Psoas muscle (tissue), 8 donors: ENCODE results near the gene CBX6. TPM values are rescaled to one million over a fixed set of nuclear protein-coding genes. Genes with fewer than 3 reads are reported as not detected.
A peak's percentile ranks its signal among the peaks of the same experiment; 100 is the strongest.

Source experiments
- ATAC-seq, 4 donors: fragments of 200-7000 bp; cut with Tn5 transposase; one replicate each; pipeline ENCODE4 v1.9.1; 2020; ENCODE audit warnings: moderate library complexity in 3 of 4, mild to moderate bottlenecking in 2 of 4
- DNase-seq, 2 donors: peaks; one replicate each; pipeline ENCODE4 v3.0.0-alpha.2; 2020
- H3K27ac ChIP-seq: fragments of 200-600 bp; one replicate; pipeline ENCODE4 v1.8.0; 2022
- H3K27me3 ChIP-seq, 3 donors: fragments of 200-600 bp in 1 of 3; one replicate each; pipeline versions ENCODE4 v1.6.1 to v1.8.0; 2013 to 2022; ENCODE audit warnings: low read length in 2 of 3, mild to moderate bottlenecking in 2 of 3, moderate library complexity in 1 of 3; ENCODE audit not compliant: insufficient read depth in 3 of 3
- H3K36me3 ChIP-seq, 2 donors: fragments of 200-600 bp in 1 of 2; one replicate each; pipeline versions ENCODE4 v1.6.1 to v1.8.0; 2013 to 2022; ENCODE audit warnings: low read depth in 1 of 2, mild to moderate bottlenecking in 1 of 2, moderate library complexity in 1 of 2; ENCODE audit not compliant: insufficient read depth in 1 of 2
- H3K4me1 ChIP-seq: fragments of 200-600 bp; one replicate; pipeline ENCODE4 v1.8.0; 2022
- H3K4me3 ChIP-seq: fragments of 200-600 bp; one replicate; pipeline ENCODE4 v1.8.0; 2022; ENCODE audit warnings: mild to moderate bottlenecking
- H3K9me3 ChIP-seq: fragments of 200-600 bp; one replicate; pipeline ENCODE4 v1.8.0; 2022
- WGBS, 3 donors: extraction: QIAGEN DNeasy Blood & Tissue Kit; methylation state at CpG; one replicate each; pipeline versions ENCODE4 v1.1.6 to v1.1.7; 2013; 5-methylcytosine and 5-hydroxymethylcytosine counted together
- intact Hi-C, 2 donors: fragments of 100-400 bp; cut with DNase I; formaldehyde crosslinking; loops; one replicate each; pipeline versions ENCODE4 v1.11.0 to v1.14.2; 2022
- polyA plus RNA-seq, 3 donors: library from polyadenylated mRNA; stranded (reverse); fragments of 200-250 nt; gene quantifications; one replicate each; pipeline ENCODE4 v1.2.3, GENCODE V29; 2013
- total RNA-seq, 4 donors: library from RNA; stranded (reverse); fragmentation: NEBNext Ultra II Directional in 2 of 4; extraction: Animal tissue kit (Norgen Biotek cat#: 25700) in 2 of 4; gene quantifications; one replicate each; pipeline versions ENCODE4 v1.2.1 to v1.2.4, GENCODE V29; 2021 to 2023
- TF ChIP-seq, protein P1 (sequence below): fragments of 200-600 bp; IDR thresholded peaks from one replicate; pipeline ENCODE4 v1.8.0; 2022; ENCODE audit warnings: antibody characterized with exemption
- donor health status: healthy with polysubstance abuse.
- donor health status: DM: no; HTN: no; CAD: no; lungs with moderate emphysema.
- donor health status: Bipolar disorder and iron deficiency.
- donor health status: healthy.
- donor health status: DM: yes; HTN: yes; CAD: no.
- donor health status: DM: no; HTN: no; CAD: no.
- donor health status: DM: no; HTN: no; CAD: no.
- donor health status: DM: yes; HTN: yes; CAD: no.

The CBX6 gene
- total and polyA plus RNA-seq, 7 donors, result 5.2 to 21.0 (median 17.1) TPM

DNA sequence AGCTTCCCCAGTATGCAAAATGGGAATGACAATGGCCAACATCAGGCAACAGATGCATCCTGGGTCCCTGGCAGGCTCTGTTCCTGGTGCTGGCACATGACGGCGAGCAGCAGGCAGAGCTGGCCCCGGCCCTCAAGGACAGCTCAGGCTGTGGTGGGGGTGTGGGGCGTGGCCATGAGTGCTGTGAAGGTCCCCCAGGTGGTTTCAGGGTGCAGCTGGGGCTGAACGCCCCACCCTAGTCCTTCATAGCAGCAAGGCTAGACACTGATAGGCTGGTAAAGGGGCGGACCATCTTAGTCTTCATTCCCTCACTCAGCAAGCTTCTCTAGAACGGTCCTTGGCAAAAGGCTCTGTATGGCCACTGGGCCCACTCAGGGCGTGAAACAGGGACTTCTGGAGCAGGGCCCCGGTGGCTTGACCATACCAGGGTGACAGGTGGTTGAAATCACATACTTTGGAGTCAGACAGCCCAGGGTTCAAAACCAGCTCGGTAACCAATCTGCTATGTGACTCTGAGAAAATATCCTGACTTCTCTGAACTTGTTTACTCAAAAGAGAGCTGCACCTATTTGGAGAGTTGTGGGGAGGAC is 43.3 kb downstream of the CBX6 start:
- Histone ChIP-seq H3K9me3 (no peaks in the 10 kb centered on the region), H3K27me3 (peaks cover 0 to 22% (median 2%) of the 10 kb centered on the region in 3 donors), H3K27ac (no peak overlapping the region), H3K4me1 (no peaks in the 10 kb centered on the region), H3K4me3 (no peak overlapping the region), H3K36me3 (no peaks in the 10 kb centered on the region)
- intact Hi-C loops, result no loop called here
- 50 to 56% (median 52%) methylated on average over 10 of the region's 10 CpGs for WGBS, 3 donors
- DNase-seq, result peak in 1 of 2 donors; percentile 32
- TF ChIP-seq, protein P1, sequence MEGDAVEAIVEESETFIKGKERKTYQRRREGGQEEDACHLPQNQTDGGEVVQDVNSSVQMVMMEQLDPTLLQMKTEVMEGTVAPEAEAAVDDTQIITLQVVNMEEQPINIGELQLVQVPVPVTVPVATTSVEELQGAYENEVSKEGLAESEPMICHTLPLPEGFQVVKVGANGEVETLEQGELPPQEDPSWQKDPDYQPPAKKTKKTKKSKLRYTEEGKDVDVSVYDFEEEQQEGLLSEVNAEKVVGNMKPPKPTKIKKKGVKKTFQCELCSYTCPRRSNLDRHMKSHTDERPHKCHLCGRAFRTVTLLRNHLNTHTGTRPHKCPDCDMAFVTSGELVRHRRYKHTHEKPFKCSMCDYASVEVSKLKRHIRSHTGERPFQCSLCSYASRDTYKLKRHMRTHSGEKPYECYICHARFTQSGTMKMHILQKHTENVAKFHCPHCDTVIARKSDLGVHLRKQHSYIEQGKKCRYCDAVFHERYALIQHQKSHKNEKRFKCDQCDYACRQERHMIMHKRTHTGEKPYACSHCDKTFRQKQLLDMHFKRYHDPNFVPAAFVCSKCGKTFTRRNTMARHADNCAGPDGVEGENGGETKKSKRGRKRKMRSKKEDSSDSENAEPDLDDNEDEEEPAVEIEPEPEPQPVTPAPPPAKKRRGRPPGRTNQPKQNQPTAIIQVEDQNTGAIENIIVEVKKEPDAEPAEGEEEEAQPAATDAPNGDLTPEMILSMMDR, result no peak
- ATAC-seq, result no peak

DNA sequence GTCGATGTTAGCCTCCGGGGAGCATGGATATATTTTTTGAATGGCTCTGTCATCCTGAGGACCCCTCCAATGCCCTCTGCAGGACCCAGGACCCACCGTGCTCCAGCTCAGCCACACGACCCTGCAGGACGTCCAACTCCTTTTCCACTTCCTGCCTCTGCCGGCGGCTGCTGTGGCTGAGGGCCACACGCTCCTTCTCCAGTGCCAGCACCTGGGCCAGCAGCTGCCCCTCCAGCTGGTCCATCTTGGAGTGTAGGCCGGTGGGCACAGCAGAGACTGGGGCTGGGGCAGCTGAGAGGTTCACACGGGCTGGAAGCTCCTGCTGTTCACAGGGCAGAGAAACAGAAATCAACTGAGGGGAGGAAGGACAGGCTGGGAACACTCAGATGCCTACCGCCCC is 43.8 kb downstream of the CBX6 start:
- 26 to 39% (median 29%) methylated on average over 11 of the region's 11 CpGs for WGBS, 3 donors
- ATAC-seq, result no peak
- Histone ChIP-seq H3K36me3 (no peaks in the 10 kb centered on the region), H3K4me3 (no peak overlapping the region), H3K27me3 (peaks cover 0 to 21% (median 2%) of the 10 kb centered on the region in 3 donors), H3K9me3 (no peaks in the 10 kb centered on the region), H3K27ac (no peak overlapping the region), H3K4me1 (no peaks in the 10 kb centered on the region)
- TF ChIP-seq, protein P1, result no peak
- peak in 1 of 2 donors; percentile 19 for DNase-seq
- intact Hi-C loops, result no loop called here

DNA sequence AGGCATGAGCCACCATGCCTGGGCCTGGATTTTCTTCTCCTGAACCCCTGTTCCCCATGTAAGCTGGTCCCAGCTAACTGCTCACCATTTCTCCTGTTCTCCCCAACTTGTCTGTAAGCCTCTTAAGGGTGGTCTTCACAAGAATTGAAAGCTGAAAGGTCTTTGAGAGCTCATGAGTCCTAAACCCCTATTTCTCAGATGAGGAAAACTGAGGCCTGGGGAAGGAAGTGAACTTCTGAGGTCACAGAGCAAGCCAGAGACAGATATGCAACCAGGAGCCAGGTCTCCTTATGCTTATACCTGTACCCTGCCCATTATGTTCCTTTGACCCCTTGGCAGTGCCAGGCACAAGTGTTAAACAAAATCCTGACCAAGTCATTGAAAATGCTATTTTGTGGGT is 44.5 kb downstream of the CBX6 start:
- no peak for ATAC-seq

DNA sequence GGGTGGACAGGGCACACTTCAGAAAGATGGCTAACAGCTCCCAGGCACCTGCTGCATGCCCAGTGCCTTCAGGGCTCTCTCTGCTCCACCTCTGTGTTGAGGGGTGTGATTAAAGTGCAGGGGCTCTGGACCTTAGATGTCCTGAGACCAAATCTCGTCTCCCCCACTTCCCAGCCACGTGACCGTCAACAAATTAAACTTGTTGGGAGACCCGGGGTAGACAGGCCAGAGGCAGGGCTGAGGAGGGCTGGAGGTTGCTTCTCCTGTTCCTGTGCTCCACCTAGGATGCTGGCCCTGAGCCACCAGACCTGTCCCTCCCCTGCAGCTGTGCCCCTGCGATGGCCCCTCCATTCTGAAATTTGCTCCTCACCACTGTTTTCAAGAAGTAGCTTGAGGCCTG is 45.2 kb downstream of the CBX6 start:
- intact Hi-C loops, result no loop called here
- TF ChIP-seq, protein P1, result no peak
- DNase-seq (peak in 1 of 2 donors; percentile 27), ATAC-seq (no peak)
- no peak overlapping the region for H3K4me3 ChIP-seq
- peaks cover 0 to 14% (median 2%) of the 10 kb centered on the region in 3 donors for H3K27me3 ChIP-seq
- no peaks in the 10 kb centered on the region for H3K4me1 ChIP-seq
- H3K27ac ChIP-seq, result no peak overlapping the region
- no peaks in the 10 kb centered on the region for H3K36me3 ChIP-seq
- no peaks in the 10 kb centered on the region for H3K9me3 ChIP-seq
- WGBS, 3 donors, result 66 to 70% (median 67%) methylated on average over 5 of the region's 5 CpGs

More for the DNA sequence above, 44.5 kb downstream of the CBX6 start:
- no peaks in the 10 kb centered on the region for H3K36me3 ChIP-seq
- intact Hi-C loops, result no loop called here
- TF ChIP-seq, protein P1, result no peak
- H3K9me3 ChIP-seq, result no peaks in the 10 kb centered on the region
- no peak overlapping the region for H3K27ac ChIP-seq
- no peaks in the 10 kb centered on the region for H3K4me1 ChIP-seq
- H3K4me3 ChIP-seq, result no peak overlapping the region
- H3K27me3 ChIP-seq, result peaks cover 0 to 14% (median 2%) of the 10 kb centered on the region in 3 donors
- DNase-seq, result peak in 1 of 2 donors; percentile 10

DNA sequence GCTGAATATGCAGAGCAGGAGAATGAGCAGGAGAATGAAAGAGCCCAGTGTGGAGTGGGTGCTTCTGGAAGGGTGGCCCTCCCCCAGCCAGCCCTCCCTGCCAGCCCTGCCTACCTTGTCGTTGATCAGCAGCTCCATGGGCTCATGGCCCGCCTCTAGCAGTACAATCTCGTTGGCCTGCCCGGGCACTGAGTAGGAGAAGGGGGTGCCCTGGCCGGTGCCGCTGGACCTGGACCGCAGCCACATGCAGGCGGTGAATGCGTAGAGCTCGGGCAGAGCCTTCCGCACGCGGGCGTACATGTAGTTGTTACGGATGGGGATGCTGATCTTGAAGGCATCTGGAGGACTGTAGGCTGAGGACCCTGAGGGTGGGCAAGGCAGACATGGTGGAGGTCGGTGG is 45.6 kb downstream of the CBX6 start:
- Histone ChIP-seq H3K36me3 (no peaks in the 10 kb centered on the region), H3K27me3 (peaks cover 0 to 14% (median 2%) of the 10 kb centered on the region in 3 donors), H3K9me3 (no peaks in the 10 kb centered on the region), H3K4me3 (no peak overlapping the region), H3K4me1 (no peaks in the 10 kb centered on the region), H3K27ac (no peak overlapping the region)
- no peak for ATAC-seq
- WGBS, 3 donors, result 81 to 83% (median 82%) methylated on average over 16 of the region's 16 CpGs
- TF ChIP-seq, protein P1, result no peak
- intact Hi-C loops, result no loop called here
- DNase-seq, result peak in 1 of 2 donors; percentile 50
